DND-41 (cell line): ENCODE results near the gene AGAP1.

Experiments used
- EZH2 ChIP-seq: IDR thresholded peaks from 3 replicates; pipeline ENCODE4 v1.6.1; 2012; ENCODE audit warnings: borderline replicate concordance, low read depth, mild to moderate bottlenecking, moderate library complexity, low read length, inconsistent platforms; ENCODE audit not compliant: severe bottlenecking
- TF ChIP-seq, protein P1 (sequence below): IDR thresholded peaks from 2 replicates; pipeline ENCODE4 v1.5.1; 2012; ENCODE audit warnings: borderline replicate concordance, low read length, moderate library complexity, mild to moderate bottlenecking; ENCODE audit not compliant: poor library complexity, severe bottlenecking; ENCODE audit errors: extremely low read depth

DNA sequence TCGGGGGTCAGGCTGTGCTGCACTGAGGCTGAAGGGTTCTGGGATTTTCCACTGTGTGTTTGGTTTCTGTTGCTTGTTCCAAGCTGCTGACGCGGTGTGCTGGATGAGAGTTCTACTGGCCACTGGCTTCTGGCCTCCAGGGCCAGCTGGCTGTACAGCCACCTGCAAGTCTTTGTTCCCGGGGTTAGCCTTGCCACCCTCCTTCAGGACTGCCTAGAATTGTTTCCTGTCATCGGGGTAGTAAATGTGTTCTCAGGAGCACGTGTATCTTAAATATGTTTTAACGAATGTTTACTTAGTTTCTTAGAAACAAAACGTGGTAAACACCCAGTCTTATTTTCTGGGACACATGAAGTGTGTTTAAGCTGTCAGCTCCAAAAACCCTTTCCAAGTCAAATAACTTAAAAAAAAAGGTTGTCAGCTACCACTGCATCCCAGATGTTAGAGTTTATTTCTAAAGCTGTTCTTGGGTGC, 231.2 kb downstream of the AGAP1 start:
- TF ChIP-seq, protein P1, sequence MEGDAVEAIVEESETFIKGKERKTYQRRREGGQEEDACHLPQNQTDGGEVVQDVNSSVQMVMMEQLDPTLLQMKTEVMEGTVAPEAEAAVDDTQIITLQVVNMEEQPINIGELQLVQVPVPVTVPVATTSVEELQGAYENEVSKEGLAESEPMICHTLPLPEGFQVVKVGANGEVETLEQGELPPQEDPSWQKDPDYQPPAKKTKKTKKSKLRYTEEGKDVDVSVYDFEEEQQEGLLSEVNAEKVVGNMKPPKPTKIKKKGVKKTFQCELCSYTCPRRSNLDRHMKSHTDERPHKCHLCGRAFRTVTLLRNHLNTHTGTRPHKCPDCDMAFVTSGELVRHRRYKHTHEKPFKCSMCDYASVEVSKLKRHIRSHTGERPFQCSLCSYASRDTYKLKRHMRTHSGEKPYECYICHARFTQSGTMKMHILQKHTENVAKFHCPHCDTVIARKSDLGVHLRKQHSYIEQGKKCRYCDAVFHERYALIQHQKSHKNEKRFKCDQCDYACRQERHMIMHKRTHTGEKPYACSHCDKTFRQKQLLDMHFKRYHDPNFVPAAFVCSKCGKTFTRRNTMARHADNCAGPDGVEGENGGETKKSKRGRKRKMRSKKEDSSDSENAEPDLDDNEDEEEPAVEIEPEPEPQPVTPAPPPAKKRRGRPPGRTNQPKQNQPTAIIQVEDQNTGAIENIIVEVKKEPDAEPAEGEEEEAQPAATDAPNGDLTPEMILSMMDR = no peak
- no peak for TF ChIP-seq EZH2
